Upper lobe of left lung (tissue), 6 donors: ENCODE measurements around the gene PIGC. TPM values are rescaled to one million over a fixed set of nuclear protein-coding genes. Genes with fewer than 3 reads are reported as not detected.

Source experiments
- ATAC-seq, 2 donors: fragments of 200-7000 bp; cut with Tn5 transposase; one replicate each; pipeline ENCODE4 v1.9.1; 2022; ENCODE audit warnings: mild to moderate bottlenecking in 2 of 2, moderate library complexity in 2 of 2; ENCODE audit not compliant: low FRiP score in 2 of 2
- DNase-seq, 2 donors: peaks; one replicate each; pipeline ENCODE4 v3.0.0-alpha.2; 2019 to 2020
- H3K27ac ChIP-seq, 4 donors: fragments of 200-600 bp; sonication (generic); one replicate each; pipeline ENCODE4 v1.5.1; 2016 to 2019
- H3K27me3 ChIP-seq, 4 donors: fragments of 200-600 bp; sonication (generic); one replicate each; pipeline ENCODE4 v1.5.1; 2017 to 2019
- H3K36me3 ChIP-seq, 4 donors: fragments of 200-600 bp; sonication (generic); one replicate each; pipeline ENCODE4 v1.5.1; 2016 to 2019
- H3K4me1 ChIP-seq, 4 donors: fragments of 200-600 bp; sonication (generic); one replicate each; pipeline ENCODE4 v1.5.1; 2018 to 2019
- H3K4me3 ChIP-seq, 4 donors: fragments of 200-600 bp; sonication (generic); one replicate each; pipeline ENCODE4 v1.5.1; 2017 to 2019; ENCODE audit warnings: mild to moderate bottlenecking in 2 of 4, moderate library complexity in 1 of 4
- H3K9me3 ChIP-seq, 4 donors: fragments of 200-600 bp; sonication (generic); one replicate each; pipeline ENCODE4 v1.5.1; 2018 to 2019
- CTCF ChIP-seq, 6 experiments: fragments of 450-650 bp in 4 of 6; fragments of 200-600 bp in 2 of 6; sonication (generic) in 2 of 6; IDR thresholded peaks; one replicate each; pipeline ENCODE4 v1.5.1; 2016 to 2019; ENCODE audit warnings: antibody characterized with exemption in 6 of 6
- EP300 ChIP-seq, 4 donors: sonication (generic); formaldehyde crosslinking; IDR thresholded peaks; one replicate each; pipeline ENCODE4 v1.5.1; 2017; ENCODE audit warnings: antibody characterized with exemption in 4 of 4, control low read depth in 2 of 4
- POLR2A ChIP-seq, 4 donors: fragments of 450-650 bp; IDR thresholded peaks; one replicate each; pipeline ENCODE4 v1.5.1; 2016 to 2017; ENCODE audit warnings: antibody characterized with exemption in 4 of 4, mild to moderate bottlenecking in 2 of 4
- POLR2AphosphoS5 ChIP-seq, 2 donors: sonication (generic); formaldehyde crosslinking; IDR thresholded peaks; one replicate each; pipeline ENCODE4 v1.5.1; 2017; ENCODE audit warnings: antibody characterized with exemption in 2 of 2
- WGBS, 2 donors: methylation state at CpG; one replicate each; pipeline ENCODE4 v1.1.5; 2017 to 2018; 5-methylcytosine and 5-hydroxymethylcytosine counted together
- total RNA-seq, 6 donors: library from RNA; depleted of rRNA in 4 of 6; stranded (reverse); fragments of >200 nt in 4 of 6; gene quantifications; one replicate each; pipeline versions ENCODE4 v1.1.0 to v1.2.1, GENCODE V29; 2016 to 2021
- donor health status: DM: no; HTN: no; CAD: no; lungs with moderate emphysema.
- donor health status: DM: no; HTN: yes; CAD: no; lungs with severe emphysema.

Gene PIGC
- total RNA-seq, 6 donors from 2014 or later: 5.9 to 23.4 (median 19.3) TPM

DNA sequence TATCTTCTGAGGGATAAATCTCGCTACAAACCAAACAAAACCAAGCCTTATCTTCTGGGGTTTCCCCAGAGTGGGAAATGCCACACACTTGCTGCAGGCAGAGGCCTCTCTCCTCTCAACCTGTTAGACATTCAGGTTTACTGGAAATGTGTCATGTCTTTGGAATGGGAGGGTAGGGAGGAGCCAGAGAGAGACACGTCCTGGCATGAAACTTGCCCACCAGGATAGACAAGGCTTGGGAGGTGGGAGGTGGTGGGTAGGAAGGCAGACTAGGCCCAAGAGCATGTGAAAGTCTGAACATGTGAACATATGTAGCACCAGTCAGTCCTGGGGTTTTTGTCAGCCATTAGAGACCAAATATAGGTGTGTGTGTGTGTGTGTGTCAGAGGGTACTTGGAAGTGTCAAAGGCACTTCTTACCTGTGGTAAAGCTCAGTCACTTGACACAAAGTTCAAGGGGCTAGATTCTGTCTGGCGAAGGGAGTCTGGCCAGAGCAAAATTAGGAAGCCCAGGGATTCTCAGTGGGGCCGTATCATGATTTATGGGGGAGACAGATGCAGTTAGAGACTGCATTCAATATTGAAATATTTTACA lies 32.4 kb upstream of the PIGC start:
- no peaks in the 10 kb centered on the region for H3K36me3 ChIP-seq
- H3K9me3 ChIP-seq: no peaks in the 10 kb centered on the region
- DNase-seq (no peak), ATAC-seq (peak in 1 of 2 donors; percentile 43)
- WGBS, 2 donors: 68 to 72% methylated on average over 4 of the region's 4 CpGs
- H3K4me3 ChIP-seq: no peak overlapping the region
- H3K27me3 ChIP-seq: no peaks in the 10 kb centered on the region
- TF ChIP-seq CTCF (IDR thresholded peaks at IDR 0.05) (no peak), POLR2A (IDR thresholded peaks at IDR 0.05) (no peak), EP300 (IDR thresholded peaks at IDR 0.05) (no peak), POLR2AphosphoS5 (IDR thresholded peaks at IDR 0.05) (no peak)
- peaks cover 4 to 19% (median 10%) of the 10 kb centered on the region in 4 donors for H3K4me1 ChIP-seq
- no peak overlapping the region for H3K27ac ChIP-seq

- Histone ChIP-seq H3K27ac (no peak overlapping the region), H3K9me3 (no peaks in the 10 kb centered on the region), H3K4me3 (no peak overlapping the region), H3K36me3 (no peaks in the 10 kb centered on the region), H3K4me1 (peaks cover 4 to 19% (median 10%) of the 10 kb centered on the region in 4 donors), H3K27me3 (no peaks in the 10 kb centered on the region)
- no peak for DNase-seq
- ATAC-seq: no peak
- TF ChIP-seq CTCF (IDR thresholded peaks at IDR 0.05): no peak
- TF ChIP-seq EP300 (IDR thresholded peaks at IDR 0.05): no peak
- TF ChIP-seq POLR2AphosphoS5 (IDR thresholded peaks at IDR 0.05): no peak
- TF ChIP-seq POLR2A (IDR thresholded peaks at IDR 0.05): no peak
These were observed 30.0 kb upstream of the PIGC start for GRCh38 chr1:172473842-172474241.

DNA sequence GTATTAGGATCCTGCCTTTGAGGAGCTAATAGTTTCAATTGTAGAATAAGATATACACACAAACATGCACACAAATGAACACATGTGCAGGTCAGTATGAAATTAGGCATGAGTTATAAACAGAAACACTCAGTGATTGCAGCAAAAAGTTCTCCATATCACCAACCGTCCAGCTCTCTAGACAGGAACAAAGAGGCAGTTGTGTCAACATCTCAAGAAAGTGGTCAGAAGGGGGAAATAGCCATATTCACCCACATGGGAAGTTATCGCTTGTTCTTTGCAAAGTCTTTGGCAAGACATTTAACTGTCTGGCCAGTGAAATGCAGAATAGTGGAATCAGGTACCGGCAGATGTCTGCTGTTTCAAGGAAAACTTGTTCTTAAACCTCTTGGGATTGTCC lies 29.4 kb upstream of the PIGC start:
- DNase-seq (no peak), ATAC-seq (peak; percentile 70 to 77)
- H3K36me3 ChIP-seq: no peaks in the 10 kb centered on the region
- H3K27me3 ChIP-seq: no peaks in the 10 kb centered on the region
- TF ChIP-seq POLR2A (IDR thresholded peaks at IDR 0.05) (no peak), EP300 (IDR thresholded peaks at IDR 0.05) (no peak), CTCF (IDR thresholded peaks at IDR 0.05) (no peak), POLR2AphosphoS5 (IDR thresholded peaks at IDR 0.05) (no peak)
- no peaks in the 10 kb centered on the region for H3K9me3 ChIP-seq
- no peak overlapping the region for H3K4me3 ChIP-seq
- H3K27ac ChIP-seq: no peak overlapping the region
- 19 to 57% methylated on average over 3 of the region's 3 CpGs for WGBS, 2 donors
- H3K4me1 ChIP-seq: peaks cover 4 to 19% (median 10%) of the 10 kb centered on the region in 4 donors

DNA sequence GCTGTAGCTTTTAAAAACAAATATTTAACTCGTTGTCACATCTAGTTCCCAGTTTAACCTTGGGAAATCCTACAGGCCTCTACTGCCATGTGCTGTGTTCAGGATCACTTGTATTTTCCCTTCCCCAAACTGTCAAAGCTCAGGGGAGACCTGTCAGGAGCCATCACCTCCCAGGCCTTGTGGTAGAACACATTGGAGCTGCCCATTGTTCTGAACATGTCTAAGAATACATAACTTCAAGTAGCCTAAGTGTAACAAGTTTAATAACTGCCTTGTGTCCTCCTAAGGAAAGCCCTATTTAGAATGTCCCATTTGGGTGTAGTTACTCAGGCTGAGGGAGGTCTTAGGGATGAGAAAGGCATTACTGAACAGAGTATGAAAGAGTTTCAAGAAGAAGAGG lies 28.6 kb upstream of the PIGC start:
- ATAC-seq: no peak
- WGBS, 2 donors: 46 to 60% methylated on average over 1 of the region's 1 CpG
- no peak for DNase-seq

More for the DNA sequence above, 28.6 kb upstream of the PIGC start:
- Histone ChIP-seq H3K4me1 (peaks cover 4 to 19% (median 10%) of the 10 kb centered on the region in 4 donors), H3K36me3 (no peaks in the 10 kb centered on the region), H3K9me3 (no peaks in the 10 kb centered on the region), H3K27me3 (no peaks in the 10 kb centered on the region), H3K4me3 (no peak overlapping the region), H3K27ac (no peak overlapping the region)
- no peak for TF ChIP-seq EP300 (IDR thresholded peaks at IDR 0.05)
- TF ChIP-seq CTCF (IDR thresholded peaks at IDR 0.05): no peak
- no peak for TF ChIP-seq POLR2A (IDR thresholded peaks at IDR 0.05)
- TF ChIP-seq POLR2AphosphoS5 (IDR thresholded peaks at IDR 0.05): no peak
